Measurements from ENCODE around the gene C1QL1.

C1QL1 gene

DNA sequence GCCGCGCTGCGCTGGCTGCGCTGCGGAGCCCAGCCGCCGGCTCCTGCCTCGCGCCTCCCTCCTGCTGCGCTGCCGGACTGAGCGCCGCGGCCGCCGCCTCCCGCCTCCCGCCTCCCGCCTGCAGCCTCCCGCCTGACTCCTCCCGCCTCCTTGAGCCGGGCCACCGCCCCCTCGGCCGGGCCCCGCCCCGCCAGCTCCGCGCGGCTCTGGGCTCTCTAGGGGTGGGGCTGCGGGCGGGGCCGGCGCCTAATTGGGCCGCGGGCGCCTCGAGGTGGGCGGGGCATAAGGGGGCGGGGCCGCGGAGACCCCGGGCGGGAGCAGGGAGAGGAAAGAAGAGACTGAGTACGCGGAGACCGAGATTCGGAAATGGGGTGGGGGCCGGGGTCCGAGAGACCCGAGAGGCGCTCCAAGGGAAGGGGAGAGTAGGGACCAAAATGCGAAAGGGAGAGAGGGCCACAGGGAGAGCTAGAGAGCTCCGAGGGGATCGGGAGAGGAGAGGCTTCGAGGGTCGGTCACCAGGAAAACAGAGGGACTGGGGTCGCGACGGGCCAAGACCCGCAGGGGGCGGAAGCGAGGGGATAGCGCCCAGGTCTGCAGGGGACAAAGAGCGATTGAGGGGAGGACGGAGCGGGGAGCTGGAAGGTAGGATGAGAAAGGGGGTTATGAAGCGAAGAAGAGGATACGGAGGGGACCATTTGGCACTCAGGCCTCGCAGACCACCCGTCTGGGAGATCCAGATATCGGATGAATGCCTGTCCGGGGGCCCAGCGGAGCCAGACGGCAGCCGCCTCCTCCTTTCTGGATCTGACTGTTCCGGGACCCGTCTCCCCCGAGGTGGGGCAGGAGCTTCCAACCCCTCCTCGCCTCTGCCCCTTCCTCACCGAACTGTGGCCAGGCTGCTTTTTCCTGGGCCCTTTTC, at the start of gene C1QL1:
Gene C1QL1, minus strand, starts transcription at position 79 of the 919 bp plus-strand sequence. CDS start 255 bp downstream, outside the sequence.
- DNase-seq = peak; percentile 88

DNA sequence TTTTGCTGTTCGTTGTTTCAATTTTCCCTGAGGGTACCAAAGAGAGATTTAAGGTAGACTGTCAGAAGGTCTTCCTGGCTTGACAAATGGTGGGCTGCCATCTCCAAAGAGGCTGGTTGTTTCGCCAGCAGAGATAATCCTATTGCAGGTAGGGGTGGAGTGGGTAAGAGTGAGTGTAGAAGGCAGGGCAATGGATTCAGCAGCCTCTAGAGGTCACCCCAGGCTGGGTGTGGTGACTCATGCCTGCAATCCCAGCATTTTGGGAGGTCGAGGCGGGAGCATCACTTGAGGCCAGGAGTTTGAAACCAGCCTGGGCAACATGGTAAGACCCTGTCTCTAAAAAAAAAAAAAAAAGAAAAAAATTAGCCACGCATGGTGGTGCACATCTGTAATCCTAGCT, 48.7 kb upstream of the C1QL1 start:
- DNase-seq = no peak

DNA sequence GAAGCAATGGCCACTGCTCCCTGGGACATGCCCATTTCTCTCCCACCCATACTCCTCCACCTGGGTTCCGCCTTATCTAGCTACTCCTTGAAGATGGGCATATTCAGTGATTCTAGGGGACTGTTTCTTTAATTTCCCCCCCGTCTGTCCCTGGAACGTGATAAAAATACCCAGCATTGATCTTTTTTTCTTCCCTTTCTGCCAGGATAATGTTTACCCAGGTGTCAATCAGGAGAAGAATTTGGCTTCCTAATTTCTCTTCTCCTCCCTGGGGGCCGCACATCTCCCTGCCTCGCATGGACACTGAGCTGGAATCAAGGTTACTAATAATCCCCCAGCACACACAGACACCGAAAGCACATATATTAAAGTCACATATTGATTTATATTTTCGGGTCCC, 48.1 kb upstream of the C1QL1 start:
- DNase-seq = no peak

DNA sequence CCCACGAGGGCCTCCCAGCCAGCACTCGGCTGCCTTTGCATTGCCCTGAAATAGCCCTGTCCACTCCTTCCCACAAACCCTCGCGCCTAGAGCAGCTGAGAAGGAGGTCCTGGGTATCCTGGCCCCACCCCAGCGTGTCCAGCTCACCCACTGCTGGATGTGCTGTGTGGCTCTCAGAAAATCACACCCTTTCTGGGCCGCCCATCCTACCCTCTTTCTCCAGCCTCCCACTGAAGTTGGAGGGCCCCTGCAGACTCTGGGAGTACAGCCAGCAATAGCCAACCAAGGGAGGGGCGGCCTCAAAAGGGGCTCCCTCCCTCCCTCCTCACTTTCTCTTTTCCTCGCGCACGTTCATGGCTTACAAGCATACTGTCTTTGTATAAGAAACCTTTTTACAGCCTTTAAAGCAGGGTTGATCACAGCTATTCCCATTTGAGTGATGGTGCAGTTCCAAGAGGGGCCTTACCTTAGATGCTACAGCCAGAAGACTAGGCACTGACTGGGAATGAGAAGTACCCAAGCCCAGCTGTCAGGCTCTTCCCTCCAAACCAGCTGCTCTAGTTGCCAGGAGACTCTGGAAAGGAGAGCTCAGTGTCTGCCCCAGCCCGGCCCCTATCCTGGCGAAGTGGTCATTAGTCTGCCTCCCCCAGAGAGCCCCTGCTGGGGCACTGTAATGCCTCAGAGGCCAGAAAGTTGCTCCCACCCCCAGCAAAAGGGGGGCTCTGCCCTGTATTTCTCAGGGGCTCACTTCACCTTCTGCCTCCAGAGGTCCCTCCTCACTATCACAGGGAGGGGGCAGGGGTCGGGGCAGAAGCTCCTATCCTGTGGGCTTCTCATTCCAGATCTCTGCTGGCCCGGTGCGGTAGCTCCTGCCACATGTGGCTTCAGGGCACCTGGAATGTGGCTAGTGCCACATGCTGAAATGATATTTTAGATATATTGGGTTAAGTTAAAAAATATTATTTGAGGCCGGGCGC, 45.2 kb upstream of the C1QL1 start:
- DNase-seq = no peak

DNA sequence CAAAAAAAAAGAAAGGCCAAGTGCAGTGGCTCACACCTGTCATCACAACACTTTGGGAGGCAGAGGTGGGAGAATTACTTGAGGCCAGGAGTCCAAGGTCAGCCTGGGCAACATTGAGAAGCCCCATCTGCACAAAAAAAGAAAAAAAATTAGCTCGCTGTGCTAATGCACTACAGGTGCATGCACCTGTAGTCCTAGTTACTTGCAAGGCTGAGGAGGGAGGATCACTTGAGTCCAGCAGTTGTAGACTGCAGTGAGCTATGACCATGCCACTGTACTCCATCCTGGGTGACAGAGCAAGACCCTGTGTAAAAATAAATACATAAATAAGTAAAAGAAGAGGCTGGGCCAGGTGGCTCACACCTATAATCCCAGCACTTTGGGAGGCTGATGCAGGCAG, 43.7 kb upstream of the C1QL1 start:
- DNase-seq = no peak

DNA sequence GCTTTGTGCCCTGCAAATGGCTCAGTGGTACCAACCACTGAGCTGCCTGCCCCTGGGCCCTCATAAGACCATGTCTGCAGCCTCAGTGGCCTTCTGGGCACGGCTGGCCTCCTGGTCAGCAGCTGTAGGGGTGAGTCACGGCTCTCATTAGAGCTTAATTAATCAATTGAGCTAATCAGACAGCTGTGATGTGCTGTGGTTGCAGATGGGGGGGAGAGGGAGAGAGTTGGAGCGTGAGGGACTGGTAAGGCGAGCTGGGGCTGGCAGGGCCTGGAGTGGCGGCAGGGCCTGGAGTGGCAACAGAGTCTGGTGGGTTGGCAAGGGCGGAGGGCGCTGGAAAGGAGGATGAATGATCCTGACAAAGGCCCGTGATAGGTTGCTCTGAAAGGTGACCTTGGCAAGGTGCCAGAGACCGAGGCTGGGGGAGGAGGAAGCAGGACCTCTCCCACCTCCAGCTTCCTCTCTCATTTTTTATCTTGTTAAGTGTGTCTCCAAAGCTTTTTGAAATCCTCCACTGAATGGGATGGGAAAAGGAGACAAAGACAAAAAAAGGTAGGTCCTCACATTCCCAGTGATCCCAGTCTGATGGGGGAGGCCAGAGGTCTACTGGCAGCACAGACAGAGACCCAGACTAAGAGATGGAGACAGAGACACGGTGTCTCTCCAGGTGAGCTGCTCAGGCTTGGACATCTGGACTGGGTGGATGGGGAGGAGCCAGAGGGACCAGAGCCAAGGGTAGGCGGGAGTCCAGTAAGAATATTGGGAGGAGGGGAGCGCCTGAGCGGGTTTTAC, 41.8 kb upstream of the C1QL1 start:
- DNase-seq = no peak

DNA sequence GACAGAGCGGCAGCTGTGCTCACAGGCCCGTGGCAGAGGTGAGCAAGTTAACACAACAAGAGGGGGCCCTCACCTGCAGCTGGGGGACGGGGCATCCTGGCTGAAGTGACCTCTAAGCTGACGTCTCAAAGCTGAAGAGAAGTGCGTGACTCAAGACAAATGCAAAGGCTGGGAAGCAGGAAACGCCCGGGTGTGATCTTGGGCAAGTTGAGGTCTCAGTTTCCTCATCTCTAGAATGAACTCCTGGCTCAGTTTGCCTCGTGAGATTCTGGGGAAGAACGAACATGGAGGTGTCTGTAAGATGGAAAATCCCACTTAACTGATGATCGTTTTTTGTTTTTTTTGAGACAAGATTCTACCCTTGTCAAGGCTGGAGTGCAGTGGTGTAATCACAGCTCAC, 40.1 kb upstream of the C1QL1 start:
- DNase-seq = no peak

DNA sequence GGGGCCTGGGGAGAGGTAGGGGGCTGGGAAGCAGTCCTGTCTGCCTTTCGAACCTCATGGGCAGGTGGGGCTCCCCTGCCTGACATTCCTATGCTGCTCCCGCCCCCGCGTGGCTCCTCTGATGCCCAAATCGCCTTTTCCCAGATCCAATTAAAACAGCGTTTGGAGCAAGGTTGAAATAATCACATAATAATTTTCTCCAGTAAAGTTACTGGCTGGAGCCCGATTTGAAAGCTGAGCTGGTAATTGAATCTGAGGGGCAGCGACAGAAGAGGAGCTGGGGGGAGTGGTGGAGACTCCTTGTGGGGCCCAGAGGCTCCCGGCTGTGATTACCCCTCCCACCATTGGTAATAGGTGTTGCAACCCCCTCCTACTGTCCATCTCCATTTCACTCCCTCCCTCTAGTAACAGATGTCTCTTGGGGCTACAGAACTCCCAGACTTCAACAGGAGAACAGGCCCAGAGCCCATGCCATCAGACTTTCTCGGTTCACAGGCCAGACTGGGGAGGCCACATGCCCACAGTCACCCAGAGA, 38.9 kb upstream of the C1QL1 start:
- no peak for DNase-seq

DNA sequence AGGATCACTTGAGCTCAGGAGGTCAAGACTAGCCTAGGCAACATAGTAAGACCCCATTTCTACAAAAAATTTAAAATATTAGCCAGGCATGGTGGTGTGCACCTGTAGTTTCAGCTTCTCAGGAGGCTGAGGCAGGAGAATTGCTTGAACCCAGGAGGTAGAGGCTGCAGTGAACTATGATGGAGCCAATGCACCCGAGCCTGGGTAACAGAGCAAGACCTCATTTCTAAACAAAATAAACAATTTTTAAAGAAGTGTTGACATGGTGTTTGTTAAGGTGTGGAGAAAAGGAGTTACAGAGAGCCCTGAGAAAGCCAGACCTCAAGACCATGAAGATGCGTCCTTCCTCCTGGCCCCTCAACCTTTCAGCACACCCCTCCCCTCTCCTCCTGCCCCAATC, 37.6 kb upstream of the C1QL1 start:
- DNase-seq = no peak

DNA sequence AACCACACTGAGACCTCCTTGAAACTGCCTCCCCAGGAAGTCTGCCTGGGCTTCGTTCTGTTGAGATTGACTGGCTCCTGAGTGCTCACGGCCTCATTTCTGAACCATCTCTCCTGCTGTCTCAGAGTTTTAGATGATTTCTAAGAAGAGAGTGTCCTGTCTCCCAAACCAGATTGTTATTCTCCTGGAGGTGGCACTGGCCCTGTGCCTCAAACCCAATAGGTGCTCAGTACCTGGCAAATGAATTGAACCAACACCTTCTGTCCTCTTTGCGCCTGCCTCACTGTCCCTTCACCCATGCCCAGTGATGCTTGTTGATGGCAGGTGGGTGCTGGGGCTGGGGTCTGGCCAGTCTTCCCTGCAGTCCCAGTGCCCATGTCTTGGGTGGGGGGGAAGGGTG, 36.3 kb upstream of the C1QL1 start:
- DNase-seq = no peak

DNA sequence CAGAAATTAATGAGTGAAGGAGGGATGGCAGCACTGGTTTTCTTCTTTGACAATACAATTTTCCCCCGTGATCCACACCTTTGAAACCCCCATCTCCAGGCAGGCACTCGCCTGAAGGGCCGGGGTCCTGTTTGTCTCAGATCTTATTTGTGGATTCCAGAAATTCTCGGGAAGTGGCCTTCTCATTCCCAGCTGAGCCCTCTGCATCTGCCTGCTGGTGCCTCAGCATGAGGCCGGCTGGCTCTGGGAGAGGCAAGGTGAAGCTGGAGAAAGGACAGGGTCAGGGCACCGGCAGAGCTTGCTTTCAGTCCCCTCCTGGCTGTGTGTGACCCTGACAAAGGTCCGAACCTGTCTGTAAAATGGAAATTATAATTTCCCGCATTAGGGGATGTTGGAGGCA, 35.8 kb upstream of the C1QL1 start:
- DNase-seq = no peak

DNA sequence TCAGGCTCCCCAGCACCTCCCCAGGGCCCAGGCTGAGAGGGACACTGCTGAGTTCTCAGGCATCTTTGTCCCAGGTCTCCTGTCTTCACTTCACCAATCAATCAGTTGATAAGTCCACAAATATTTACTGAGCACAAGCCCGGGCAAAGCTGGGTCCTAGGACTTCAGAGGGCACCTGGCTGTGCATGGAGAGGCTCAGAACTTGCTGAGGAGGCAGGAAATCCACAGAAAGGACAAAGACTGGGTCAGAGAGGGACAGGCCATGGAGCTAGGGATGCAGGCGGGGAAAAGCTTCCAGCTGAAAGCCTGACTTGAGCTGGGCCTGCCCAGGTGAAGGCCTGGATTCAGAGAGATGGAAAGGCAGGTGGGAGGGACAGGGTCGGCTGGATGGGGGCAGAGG, 33.2 kb upstream of the C1QL1 start:
- DNase-seq = no peak

DNA sequence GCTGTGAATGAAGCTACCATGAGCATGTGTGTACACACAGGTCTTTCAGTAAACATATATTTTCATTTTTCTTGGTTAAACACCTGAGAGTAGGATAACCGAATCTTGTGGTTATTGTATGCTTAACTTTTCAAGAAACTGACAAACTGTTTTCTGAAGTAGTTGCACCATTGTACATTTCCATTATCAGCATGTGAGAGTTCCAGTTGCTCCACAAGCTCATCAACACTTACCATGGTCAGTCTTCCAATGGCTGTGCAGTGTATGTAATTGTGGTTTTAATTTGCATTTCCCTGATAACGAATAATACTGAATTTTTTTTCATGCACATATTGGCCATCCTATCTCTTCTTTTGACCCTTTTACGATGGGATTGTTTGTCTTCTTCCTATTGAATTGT, 31.3 kb upstream of the C1QL1 start:
- no peak for DNase-seq

DNA sequence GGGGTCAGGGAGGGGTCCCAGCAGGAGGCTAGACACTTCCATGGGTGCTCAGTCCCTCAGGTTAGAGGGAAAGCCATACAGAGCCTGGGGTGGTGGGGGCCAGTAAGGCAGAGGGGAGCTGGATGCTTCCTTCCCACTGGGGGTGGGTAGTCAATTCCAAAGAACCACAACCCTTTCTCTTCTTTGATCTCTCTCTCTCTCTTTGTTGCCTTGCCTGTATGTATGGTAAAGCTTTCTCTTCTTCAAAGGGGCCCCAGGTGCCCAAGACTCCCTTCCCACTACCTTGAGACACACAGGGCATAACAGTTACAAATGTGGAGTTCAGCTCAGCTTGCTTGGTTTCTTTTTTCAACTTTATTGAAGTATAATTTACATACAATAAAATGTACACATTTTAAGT, 30.5 kb upstream of the C1QL1 start:
- DNase-seq = no peak

DNA sequence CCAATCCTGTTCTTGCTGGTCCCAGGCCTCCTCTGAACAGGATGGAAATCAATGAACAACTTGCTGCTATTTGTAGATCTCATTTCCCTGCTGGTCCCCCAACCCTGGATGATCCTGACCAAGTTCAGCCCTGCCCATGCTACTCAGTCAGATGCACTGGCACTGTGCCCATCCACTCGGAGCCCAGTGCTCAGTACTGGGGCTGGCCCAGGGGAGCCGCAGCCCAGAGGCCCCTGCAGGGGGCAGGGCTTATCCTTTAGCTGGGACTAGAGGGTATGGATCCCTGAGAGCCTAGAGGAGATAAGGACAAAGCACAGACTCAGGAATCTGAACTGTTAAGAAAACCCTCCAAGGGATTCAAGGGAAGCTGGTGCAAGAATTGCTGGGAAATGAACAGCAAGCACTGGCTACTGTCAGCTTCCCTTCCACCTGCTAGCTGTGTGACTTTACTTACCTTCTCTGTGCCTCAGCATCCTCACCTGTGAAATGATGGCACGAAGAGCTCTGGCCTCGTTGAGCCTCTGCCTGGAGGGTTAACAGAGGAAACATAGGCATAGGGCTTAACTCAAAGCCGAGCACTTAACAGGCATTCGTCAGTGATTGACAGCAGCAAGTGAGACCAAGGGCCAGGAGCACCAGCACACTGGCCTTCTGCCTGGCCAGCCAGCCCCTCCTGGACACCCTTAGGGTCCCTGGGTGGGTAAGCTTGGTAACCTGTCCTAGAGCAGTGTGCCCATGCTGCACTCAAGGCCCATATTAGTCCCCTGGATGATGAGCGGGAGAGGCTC, 29.8 kb upstream of the C1QL1 start:
- no peak for DNase-seq

DNA sequence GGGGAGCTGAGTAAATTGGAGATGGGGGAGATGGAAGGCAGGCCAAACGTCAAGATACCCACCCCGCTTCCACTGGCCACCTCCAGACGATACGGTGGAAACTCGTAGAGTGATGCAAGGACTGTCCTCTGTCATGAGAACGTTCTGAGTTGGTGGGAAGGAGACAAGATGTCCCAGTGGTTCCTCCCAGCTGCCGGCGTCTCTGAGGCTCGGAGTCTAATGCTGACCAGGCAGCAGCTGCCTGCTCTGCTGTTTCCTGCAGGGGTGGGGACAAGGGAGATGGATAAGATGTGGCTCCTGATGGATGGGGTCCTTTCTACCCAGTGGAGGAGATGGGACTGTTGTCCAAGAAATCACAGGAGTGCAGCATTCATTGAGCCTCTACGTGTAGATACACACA, 28.2 kb upstream of the C1QL1 start:
- DNase-seq = no peak

DNA sequence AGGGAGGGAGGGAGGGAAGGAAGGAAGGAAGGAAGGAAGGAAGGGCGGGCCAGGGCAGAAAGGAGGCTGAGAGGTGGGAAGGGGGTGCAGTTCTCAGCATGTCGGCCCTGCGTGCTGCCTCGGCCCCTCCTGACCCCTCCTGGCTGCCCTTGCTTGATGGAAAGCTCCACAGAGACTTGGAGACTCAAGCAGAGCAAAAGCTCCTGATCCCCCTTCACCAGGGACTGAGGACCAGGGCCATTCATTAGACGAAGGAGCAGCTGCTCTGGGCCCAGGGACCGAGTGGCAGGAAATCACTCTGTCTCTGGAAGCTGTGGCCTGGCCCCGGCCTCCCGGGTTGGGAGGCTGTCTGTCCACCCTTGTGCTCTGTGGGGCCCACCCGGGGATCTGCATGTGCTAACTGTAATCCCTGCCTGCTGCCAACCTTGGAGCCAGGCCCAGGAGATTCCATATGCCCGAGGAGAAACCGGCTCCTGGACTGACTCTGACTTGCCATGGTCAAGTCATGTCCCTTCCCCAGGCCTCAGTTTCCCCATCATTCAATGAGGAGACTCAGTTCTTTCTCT, 27.4 kb upstream of the C1QL1 start:
- DNase-seq = no peak

DNA sequence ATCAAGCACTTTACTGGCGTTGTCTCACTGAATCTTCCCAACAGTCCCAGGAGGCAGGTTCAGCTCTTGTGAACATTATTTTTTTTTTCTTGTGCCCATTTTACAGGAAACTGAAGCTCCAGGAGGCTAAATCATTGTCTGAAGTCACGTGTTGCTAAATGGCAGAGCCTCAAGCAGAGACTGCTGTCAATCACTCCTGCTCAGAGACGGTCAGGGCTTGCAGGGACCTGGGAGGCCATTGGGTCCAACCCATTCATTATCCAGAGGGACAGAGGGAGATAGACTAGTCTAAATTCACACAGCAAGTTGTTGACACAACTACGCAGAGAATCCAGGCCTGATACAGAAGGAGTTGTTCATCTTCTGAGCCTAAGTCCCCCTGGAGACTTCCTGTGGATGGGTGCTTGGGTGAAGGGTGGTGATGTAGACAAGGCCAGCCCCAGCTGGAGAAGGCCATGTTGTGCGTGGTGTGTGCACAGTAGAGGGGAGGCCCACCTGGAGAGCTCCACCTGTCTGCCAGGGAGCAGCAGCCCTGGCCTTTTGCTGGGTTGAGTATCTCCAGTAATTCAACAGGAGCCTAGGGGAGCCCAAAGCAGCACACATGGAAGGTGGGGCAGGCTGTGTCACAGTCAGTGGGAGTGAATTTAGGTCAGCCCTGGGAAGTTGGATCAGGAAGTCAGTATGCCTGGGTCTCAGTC, 24.3 kb upstream of the C1QL1 start:
- no peak for DNase-seq

DNA sequence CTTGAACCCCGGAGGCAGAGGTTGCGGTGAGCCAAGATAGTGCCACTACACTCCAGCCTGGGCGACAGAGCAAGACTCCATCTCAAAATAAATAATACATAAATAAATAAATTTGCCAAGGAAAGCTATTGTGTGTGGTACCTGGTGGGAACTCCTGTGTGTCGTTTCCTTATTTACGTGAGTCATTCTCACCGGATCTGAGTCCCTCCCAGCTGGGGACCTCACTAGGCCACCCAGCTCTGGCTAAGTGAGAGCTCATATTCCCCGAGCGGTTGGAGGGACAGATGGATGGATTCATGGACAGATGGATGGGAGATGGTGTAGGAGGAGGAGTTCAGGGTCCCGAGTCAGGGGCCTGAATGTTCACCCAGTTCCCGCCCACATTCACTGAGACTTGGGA, 22.9 kb upstream of the C1QL1 start:
- no peak for DNase-seq

DNA sequence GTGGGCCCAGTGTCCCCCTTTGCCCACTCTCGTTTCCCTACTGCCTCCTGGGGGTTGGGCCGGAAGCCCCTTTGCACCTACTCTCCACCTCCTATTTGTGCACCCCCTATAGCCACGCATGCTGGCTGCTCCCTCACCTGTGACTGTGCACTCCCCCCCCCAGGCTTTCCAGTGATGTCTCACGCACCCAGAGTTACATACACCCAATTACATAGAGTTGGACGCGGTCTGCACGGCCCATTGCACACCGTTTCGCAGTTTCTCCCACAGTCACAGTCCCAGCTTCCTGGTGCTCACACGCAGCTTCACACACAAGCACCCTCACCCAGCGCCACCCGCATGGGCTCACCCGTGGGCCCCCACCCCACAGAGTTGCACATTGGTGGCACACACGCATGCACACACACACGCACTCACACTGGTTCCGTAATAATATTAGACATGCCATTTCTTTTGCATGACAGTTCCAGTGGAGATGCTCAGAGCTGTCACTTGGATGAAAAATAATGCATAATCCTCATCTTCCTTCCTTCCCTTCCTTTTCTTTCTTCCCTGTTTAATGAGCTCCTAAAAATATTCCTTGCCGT, 21.5 kb upstream of the C1QL1 start:
- no peak for DNase-seq

Data from CD4-positive, alpha-beta T cell treated with Interleukin-1 beta for 1 hour (primary cell).